SU-DHL-6 (cell line): ENCODE results near the gene SH3PXD2A.

Experiments used
- H2AFZ ChIP-seq: fragments of 200-600 bp; sonication (generic); 2 replicates; pipeline ENCODE4 v1.6.1; 2014; ENCODE audit warnings: low read depth, mild to moderate bottlenecking, moderate library complexity, mixed read lengths, antibody characterized with exemption, low read length; ENCODE audit not compliant: severe bottlenecking
- H3F3A ChIP-seq: fragments of 200-600 bp; shearing (Covaris generic); 2 replicates; pipeline ENCODE4 v1.6.0; 2016; ENCODE audit warnings: antibody characterized with exemption, mild to moderate bottlenecking; ENCODE audit not compliant: insufficient read depth
- H3K27ac ChIP-seq: fragments of 200-600 bp; sonication (generic); 2 replicates; pipeline ENCODE4 v1.5.1; 2016; ENCODE audit warnings: low read depth, mild to moderate bottlenecking, low read length, moderate library complexity, mixed read lengths
- H3K27me3 ChIP-seq: fragments of 200-600 bp; sonication (generic), shearing (Covaris generic); 2 replicates; pipeline ENCODE4 v1.6.0; 2014; ENCODE audit warnings: mild to moderate bottlenecking, low read length
- H3K36me3 ChIP-seq: fragments of 200-600 bp; sonication (generic); 2 replicates; pipeline ENCODE4 v1.6.1; 2014; ENCODE audit warnings: mild to moderate bottlenecking, low read length, mixed read lengths
- H3K4me2 ChIP-seq: fragments of 300-600, 200-600 bp; shearing (Covaris generic), sonication (generic); 2 replicates; pipeline ENCODE4 v1.6.0; 2014; ENCODE audit warnings: low read length, low read depth, mild to moderate bottlenecking; ENCODE audit not compliant: poor library complexity, severe bottlenecking
- H3K4me3 ChIP-seq: fragments of 200-600 bp; sonication (generic); 2 replicates; pipeline ENCODE4 v1.5.1; 2014; ENCODE audit warnings: antibody characterized with exemption, low read length, mild to moderate bottlenecking, mixed read lengths; ENCODE audit not compliant: insufficient read depth, poor library complexity, severe bottlenecking
- H3K79me2 ChIP-seq: fragments of 200-600 bp; sonication (generic); 2 replicates; pipeline ENCODE4 v1.6.1; 2014; ENCODE audit warnings: mild to moderate bottlenecking, low read length, moderate library complexity; ENCODE audit not compliant: insufficient read depth
- H3K9ac ChIP-seq: fragments of 200-600 bp; sonication (generic); 2 replicates; pipeline ENCODE4 v1.7.0; 2014; ENCODE audit warnings: mild to moderate bottlenecking, low read length
- H3K9me2 ChIP-seq: fragments of 200-600 bp; sonication (generic); replicated peaks from 2 replicates; pipeline ENCODE4 v1.6.1; 2014; ENCODE audit warnings: low read length; ENCODE audit not compliant: insufficient read depth
- H3K9me3 ChIP-seq: fragments of 200-600 bp; sonication (generic); 2 replicates; pipeline ENCODE4 v1.6.1; 2014; ENCODE audit warnings: low read length, mixed read lengths; ENCODE audit not compliant: insufficient read depth
- H4K20me1 ChIP-seq: fragments of 200-600 bp; sonication (generic); 2 replicates; pipeline ENCODE4 v1.6.1; 2014; ENCODE audit warnings: low read depth, mild to moderate bottlenecking, antibody characterized with exemption, low read length, moderate library complexity, mixed read lengths
- CTCF ChIP-seq: fragments of 200-600 bp; sonication (generic); IDR thresholded peaks from one replicate; pipeline ENCODE4 v1.5.1; 2017; ENCODE audit warnings: antibody characterized with exemption, mild to moderate bottlenecking, low read length, moderate library complexity; ENCODE audit not compliant: insufficient read depth, poor library complexity, severe bottlenecking
- EZH2phosphoT487 ChIP-seq: fragments of 200-600 bp; sonication (generic), shearing (Covaris generic); conservative IDR thresholded peaks from 2 replicates; pipeline ENCODE4 v1.6.1; 2018; ENCODE audit warnings: mild to moderate bottlenecking, antibody characterized with exemption, low read length, moderate library complexity, mixed read lengths

SH3PXD2A gene

GRCh38 chr10:103622286-103622685, 233.1 kb downstream of the SH3PXD2A start:
- H3K27me3 ChIP-seq: no peaks in the 10 kb centered on the region
- no peaks in the 10 kb centered on the region for H3F3A ChIP-seq
- no peaks in the 10 kb centered on the region for H3K79me2 ChIP-seq
- H3K27ac ChIP-seq: no peak overlapping the region
- TF ChIP-seq EZH2phosphoT487 (no peak), CTCF (no peak)
- no peak overlapping the region for H2AFZ ChIP-seq
- H3K9me2 ChIP-seq: no peaks in the 10 kb centered on the region
- no peak overlapping the region for H3K4me3 ChIP-seq
- no peak overlapping the region for H3K4me2 ChIP-seq
- H3K9ac ChIP-seq: no peak overlapping the region
- no peaks in the 10 kb centered on the region for H3K9me3 ChIP-seq
- H4K20me1 ChIP-seq: no peaks in the 10 kb centered on the region
- no peaks in the 10 kb centered on the region for H3K36me3 ChIP-seq

GRCh38 chr10:103621783-103622125, 233.6 kb downstream of the SH3PXD2A start:
- no peak overlapping the region for H3K4me2 ChIP-seq

GRCh38 chr10:103620891-103621782, 234.2 kb downstream of the SH3PXD2A start:
- H3K27ac ChIP-seq: no peak overlapping the region

More at GRCh38 chr10:103621783-103622125, 233.6 kb downstream of the SH3PXD2A start:
- Histone ChIP-seq H3K27ac (no peak overlapping the region), H3K79me2 (no peaks in the 10 kb centered on the region), H3K4me3 (no peak overlapping the region), H4K20me1 (no peaks in the 10 kb centered on the region), H3K9me2 (no peaks in the 10 kb centered on the region), H3K9ac (no peak overlapping the region), H3F3A (no peaks in the 10 kb centered on the region), H2AFZ (no peak overlapping the region), H3K27me3 (no peaks in the 10 kb centered on the region), H3K9me3 (no peaks in the 10 kb centered on the region), H3K36me3 (no peaks in the 10 kb centered on the region)
- TF ChIP-seq EZH2phosphoT487 (no peak), CTCF (no peak)

More at GRCh38 chr10:103620891-103621782, 234.2 kb downstream of the SH3PXD2A start:
- no peaks in the 10 kb centered on the region for H3K9me3 ChIP-seq
- H3K9me2 ChIP-seq: no peaks in the 10 kb centered on the region
- H3F3A ChIP-seq: no peaks in the 10 kb centered on the region
- no peak overlapping the region for H3K9ac ChIP-seq
- H3K36me3 ChIP-seq: no peaks in the 10 kb centered on the region
- no peak overlapping the region for H3K4me3 ChIP-seq
- no peak overlapping the region for H2AFZ ChIP-seq
- no peaks in the 10 kb centered on the region for H4K20me1 ChIP-seq
- H3K79me2 ChIP-seq: no peaks in the 10 kb centered on the region
- H3K4me2 ChIP-seq: no peak overlapping the region
- H3K27me3 ChIP-seq: no peaks in the 10 kb centered on the region
- TF ChIP-seq CTCF: no peak
- no peak for TF ChIP-seq EZH2phosphoT487
